Hippocampal formation (tissue), 2 donors: ENCODE data around the gene FAM168B.

ENCODE experiments used
- DNase-seq, 2 donors: peaks; one replicate each; lab custom pipeline; 2025; lab: John Stamatoyannopoulos, UW

Gene FAM168B

GRCh38 chr2:131055169-131056065, 37.8 kb downstream of the FAM168B start:
- no peak for DNase-seq

DNA sequence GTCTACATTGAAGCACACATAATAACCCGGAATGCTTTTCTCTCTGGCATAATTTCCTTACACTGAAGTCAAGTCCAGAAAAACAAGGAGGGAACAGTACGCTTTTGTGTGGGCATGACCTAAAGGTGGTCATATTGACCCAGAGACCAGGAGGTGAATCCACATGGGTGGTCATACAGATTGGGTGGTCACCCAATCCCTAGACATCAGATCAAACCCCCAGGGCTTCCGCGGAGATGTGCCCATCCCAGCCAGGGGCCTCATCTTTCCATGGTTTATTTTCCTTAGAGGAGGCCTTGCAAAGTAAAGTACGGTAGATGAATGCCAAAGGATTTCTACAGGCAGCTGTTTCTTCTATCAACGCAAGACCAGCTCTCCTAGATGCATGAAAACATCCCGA, 38.8 kb downstream of the FAM168B start:
- no peak for DNase-seq

DNA sequence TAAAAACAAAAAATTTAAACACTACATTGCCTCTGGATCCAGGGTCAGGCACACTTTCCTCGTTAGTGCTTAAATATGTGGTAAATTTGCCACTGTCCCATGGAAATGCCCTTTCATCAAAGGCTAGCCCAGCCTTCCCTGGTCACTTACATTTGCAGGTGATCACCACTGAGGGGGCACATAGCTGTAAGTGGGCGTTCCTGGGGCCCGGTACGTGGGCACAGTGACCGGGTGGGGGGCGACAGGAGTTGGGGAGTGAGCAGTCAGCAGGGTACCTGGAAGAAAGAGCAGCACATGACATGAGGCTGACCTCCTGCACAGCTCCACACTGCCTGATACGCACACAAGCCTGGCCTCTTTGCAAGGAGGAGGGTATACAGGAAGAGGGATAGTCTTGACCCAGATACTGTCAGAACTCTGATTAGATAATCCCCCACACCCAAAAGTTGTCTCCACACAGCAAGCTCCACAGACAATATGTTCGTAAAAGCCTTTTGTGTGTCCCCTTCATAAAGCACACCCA, 40.5 kb downstream of the FAM168B start:
- DNase-seq: no peak

DNA sequence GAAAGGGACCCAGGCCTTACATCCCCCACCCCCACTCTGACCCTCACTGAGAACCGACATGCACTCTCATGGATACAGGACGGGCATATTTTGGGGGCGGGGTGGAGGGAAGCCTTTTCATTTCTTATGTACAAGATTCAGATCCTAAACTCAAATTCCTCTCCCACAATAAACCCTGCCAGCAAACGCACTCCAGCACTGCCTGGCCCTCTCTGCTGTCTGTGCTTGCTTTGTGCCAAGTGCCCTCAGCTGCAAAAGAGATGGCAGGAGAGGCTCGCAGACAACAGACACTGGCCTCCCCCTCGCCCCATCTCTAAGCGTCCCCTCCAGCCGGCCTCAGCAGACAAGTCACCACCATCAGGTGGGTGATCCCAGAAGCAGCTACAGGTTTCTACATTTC, 42.4 kb downstream of the FAM168B start:
- DNase-seq: peak in 1 of 2 donors; percentile 33

DNA sequence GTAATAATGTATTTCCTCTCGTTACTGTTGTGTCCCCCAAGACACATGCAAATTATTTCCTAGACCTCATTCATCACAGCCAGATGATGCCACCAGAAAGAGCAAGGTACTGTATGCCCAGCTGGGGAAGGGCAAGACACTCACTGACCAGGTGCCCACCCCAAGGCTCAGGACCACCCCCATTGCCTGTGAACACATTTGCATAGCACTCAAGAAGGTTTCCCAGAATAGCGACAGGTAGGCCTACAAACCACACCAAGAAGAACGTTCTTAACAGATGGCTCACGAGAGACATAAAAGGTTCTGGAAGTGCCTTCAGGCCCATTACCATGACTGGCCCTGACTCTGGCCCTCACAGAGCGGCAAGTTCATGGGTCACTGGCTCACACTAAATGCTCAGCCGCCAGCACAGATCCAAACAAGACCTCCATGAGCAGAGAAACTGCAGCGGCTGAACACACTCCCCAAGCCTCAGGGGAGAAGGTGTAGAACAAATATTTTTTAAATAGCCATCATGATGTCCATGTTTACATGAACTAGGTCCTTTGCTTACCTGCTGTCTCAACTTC, 44.0 kb downstream of the FAM168B start:
- DNase-seq: no peak

GRCh38 chr2:131048641-131049040, 44.6 kb downstream of the FAM168B start:
- no peak for DNase-seq

DNA sequence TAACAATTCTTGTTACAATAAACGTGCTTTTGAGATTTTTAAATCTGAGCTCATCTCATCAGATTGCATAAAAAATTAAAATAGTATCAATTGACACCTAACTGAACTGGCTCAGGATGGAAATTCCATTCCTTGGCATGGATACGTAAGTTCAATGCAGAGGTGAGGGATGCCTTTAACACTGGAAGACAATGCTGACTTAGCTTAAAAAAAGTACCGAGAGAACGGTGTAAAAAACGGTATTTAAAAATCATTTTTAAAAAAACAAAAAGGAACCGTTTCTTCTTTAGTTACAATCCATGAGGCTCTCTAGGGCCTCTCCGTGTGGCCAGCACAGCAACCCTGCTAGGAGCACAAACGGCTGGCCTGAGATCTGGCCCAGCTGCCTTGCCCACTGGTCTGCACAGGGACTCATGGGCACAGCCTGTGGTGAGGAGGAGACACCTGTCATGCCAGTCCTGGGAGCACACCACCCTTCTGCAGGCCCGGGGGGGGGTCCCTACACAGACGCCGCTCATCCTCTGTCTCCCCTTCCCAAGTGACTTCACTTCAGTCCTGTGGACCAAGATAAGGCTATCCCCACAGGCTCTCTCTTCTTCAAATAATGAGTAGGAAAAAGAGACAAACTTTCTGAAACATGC, 45.2 kb downstream of the FAM168B start:
- no peak for DNase-seq

- DNase-seq: no peak
These were observed 46.2 kb downstream of the FAM168B start for GRCh38 chr2:131046918-131047652.

- no peak for DNase-seq
These were observed 47.0 kb downstream of the FAM168B start for GRCh38 chr2:131046028-131046917.

DNA sequence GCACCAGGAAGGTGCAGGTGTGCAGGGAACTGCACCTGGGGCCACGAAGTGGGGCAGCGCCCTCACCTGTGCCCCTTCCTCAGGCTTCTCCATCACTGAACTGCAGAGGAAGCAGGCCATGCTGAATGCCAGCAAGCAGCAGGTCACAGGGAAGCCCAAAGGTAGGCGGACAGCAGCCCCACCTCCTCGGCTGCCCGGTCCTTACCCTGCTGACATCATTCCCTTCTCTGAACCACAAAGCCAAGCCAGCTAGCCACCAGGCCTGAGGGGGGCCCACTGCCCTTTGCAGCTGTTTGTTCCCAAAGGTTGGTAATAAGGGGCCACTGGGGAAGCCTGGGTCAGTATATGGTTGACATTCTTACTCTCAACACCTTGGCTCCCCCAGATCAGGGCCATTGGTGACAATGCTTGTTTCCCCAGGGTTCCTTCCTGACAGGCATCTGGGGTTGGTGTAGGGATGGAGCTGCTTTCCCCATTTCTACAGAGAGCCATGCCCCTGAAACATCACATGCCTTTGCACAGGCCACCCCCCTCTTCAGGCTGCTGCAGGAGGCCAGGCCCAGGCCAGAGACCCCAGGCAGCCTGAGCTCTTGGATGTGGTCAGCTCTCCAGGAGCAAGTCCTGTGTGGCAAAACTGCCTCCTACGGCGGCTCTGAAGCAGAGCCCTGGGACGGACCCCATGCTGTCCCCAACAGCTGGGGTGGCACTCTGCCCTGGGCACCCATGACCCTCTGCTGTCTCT, 47.8 kb downstream of the FAM168B start:
- no peak for DNase-seq

DNA sequence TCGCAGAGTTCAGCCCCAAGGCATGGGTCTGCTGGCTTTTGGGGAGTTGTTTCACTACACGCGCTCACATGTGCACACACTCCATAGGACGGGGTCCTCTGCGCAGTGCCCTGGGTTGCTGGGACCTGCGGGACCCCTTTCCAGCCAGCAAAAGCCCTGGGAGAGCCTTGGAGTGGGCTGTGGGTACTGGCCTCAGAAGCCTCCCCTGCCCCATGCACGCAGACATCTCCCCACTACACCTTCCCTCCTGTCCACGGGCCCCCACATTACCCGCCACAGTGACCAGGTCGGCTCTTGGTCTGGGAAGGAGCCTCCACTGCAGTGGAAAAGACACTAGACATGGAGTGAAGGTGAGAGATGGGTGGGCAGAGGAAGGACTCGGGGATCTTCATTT, 48.5 kb downstream of the FAM168B start:
- DNase-seq: no peak

DNA sequence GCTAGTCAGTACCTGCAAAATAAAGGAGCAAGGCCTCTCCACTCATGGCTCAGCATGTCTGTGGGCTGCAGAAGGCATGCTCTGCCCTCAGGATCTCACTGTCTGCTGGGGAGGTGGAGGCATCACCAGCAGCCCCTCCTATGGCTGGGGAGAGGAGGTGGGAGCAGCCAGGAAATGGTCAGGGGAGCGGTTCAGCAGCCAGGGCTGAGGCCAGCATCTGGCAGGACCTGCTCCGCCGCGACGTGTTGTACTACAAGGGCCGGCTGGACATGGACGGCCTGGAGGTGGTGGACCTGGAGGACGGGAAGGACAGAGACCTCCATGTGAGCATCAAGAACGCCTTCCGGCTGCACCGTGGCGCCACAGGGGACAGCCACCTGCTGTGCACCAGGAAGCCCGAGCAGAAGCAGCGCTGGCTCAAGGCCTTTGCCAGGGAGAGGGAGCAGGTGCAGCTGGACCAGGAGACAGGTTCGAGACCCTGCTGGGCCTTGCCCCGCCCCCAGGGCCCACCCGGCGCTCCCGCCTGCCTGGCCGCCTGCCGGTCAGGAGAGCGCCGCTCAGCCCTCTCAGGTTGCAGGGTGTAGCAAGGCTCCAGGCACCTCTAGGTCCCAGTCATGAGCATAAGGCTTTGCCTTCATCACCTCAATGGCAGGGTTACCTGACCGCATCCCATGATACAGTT, 49.0 kb downstream of the FAM168B start:
- no peak for DNase-seq

GRCh38 chr2:131043199-131044074, 49.8 kb downstream of the FAM168B start:
- no peak for DNase-seq

DNA sequence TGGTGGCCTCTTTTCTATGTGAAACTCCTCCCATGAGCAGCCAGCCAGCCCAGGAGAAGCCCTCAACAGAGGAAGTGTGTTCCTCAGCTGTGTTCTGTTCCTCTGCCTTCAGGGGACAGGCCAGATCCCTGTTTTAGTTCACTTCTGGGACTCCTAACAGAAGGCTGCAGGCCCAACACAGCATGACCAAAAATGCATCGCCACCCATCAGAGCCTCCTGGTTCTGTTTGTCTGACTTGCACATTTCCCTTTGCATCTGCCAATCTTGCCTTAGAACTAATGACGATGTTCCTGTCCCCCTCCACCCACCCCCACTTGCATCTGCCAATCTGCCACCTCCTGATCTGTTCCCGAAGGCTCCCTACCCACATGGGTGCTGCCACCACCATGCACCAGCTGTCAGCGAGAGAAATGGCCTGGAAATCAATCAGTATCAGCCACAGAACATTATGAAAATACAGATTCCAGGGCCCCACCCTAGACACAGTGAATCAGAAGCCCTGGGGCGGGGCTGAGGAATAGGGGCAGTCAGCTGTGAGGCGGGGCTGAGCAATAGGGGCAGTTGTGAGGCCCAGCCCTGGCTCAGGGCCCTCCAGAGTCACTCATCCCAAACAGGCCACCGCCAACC, 51.0 kb downstream of the FAM168B start:
- DNase-seq: no peak

DNA sequence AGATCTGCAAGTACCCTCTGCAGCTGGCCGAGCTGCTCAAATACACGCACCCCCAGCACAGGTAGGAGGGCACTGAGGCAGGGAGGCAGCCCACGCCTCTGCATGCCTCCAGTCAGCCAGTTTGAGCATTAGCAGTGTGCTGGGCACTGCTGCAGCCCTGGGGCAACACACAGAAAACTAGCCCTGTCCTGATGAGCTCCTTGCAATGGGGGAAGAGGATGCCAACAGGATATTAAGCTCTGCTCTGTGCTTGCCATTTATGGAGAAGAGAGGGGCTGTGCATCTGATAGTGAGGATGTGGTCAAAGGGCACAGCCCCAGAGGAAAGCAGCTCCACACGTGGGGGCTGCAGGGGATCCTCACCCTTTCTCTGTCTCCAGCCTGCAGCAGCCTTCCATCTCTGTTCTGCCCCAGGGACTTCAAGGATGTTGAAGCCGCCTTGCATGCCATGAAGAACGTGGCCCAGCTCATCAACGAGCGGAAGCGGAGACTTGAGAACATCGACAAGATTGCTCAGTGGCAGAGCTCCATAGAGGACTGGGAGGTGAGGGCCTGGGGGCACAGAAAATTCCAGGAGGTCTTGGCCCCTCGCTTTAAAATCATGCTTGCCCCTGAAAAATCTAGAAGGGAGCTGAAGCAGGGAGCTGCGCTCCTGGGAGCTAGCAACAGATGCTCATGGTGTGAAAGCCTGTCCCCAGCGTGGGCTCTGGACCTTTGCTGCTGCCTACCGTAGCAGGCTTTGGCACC, 51.7 kb downstream of the FAM168B start:
- DNase-seq: no peak

DNA sequence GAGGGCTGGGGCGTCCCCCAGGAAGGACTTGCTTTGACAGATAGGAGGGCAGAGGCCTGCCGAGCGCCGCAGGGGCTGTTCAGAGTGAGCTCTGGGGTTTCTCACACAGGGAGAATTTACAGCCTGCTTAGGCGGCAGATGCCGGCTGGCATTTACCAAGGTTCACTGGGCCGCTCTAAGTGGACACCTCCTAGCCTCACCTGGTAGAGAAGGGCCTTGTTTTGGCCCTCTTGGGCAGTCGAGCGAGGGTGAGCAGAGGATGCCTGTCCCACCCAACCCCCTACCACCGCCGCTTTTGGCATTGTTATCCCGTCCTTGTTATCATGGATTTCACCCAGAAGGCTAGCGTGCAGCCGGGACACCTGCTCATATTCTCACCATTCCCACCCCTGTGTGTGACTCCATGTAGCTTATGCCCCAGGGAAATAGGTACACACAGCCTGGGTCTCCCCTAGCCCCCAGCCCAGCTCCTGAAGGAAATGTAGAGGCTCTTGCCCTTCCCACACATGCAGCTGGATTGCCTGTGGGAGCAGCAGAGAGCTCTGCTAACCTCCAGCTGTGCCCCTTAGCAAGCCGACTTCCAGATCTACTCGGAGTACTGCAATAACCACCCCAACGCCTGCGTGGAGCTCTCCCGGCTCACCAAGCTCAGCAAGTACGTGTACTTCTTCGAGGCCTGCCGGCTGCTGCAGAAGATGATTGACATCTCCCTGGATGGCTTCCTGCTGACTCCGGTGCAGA, 52.4 kb downstream of the FAM168B start:
- no peak for DNase-seq
